HepG2 (cell line): ENCODE results near the gene TMEM44. TPM values are rescaled to one million over a fixed set of nuclear protein-coding genes. Genes with fewer than 3 reads are reported as not detected.

Experiments used
- AHR ChIP-seq: IDR thresholded peaks from 2 replicates; pipeline ENCODE4 v1.6.1; 2018; ENCODE audit warnings: missing genetic modification reagents, missing compliant biosample characterization
- ATF1 ChIP-seq: IDR thresholded peaks from 2 replicates; pipeline ENCODE4 v1.6.1; 2016; ENCODE audit warnings: mild to moderate bottlenecking, control low read depth
- ELF3 ChIP-seq: IDR thresholded peaks from 2 replicates; pipeline ENCODE4 v1.6.1; 2016; ENCODE audit warnings: missing genetic modification reagents, missing compliant biosample characterization
- ETV6 ChIP-seq: sonication (generic); formaldehyde crosslinking; conservative IDR thresholded peaks from 2 replicates; pipeline ENCODE4 v1.4.0; 2020; ENCODE audit warnings: missing genetic modification reagents
- GABPB1 ChIP-seq: IDR thresholded peaks from 2 replicates; pipeline ENCODE4 v1.6.1; 2016; ENCODE audit warnings: mild to moderate bottlenecking, missing genetic modification reagents, moderate library complexity, missing compliant biosample characterization
- GLI4 ChIP-seq: sonication (generic); formaldehyde crosslinking; IDR thresholded peaks from 2 replicates; pipeline ENCODE4 v1.5.1; 2020; ENCODE audit warnings: missing genetic modification reagents, mild to moderate bottlenecking, moderate library complexity, borderline replicate concordance
- GPBP1L1 ChIP-seq: sonication (generic); formaldehyde crosslinking; IDR thresholded peaks from 2 replicates; pipeline ENCODE4 v1.5.0; 2020; ENCODE audit warnings: mild to moderate bottlenecking, missing genetic modification reagents
- HNRNPL ChIP-seq: fragments of 200-400 bp; formaldehyde crosslinking; IDR thresholded peaks from 2 replicates; pipeline ENCODE4 v1.6.1; 2017; ENCODE audit warnings: mild to moderate bottlenecking, low read depth, low read length
- HOXA3 ChIP-seq: sonication (generic); formaldehyde crosslinking; IDR thresholded peaks from 2 replicates; pipeline ENCODE4 v1.5.0; 2020; ENCODE audit warnings: missing genetic modification reagents
- IKZF5 ChIP-seq: IDR thresholded peaks from 2 replicates; pipeline ENCODE4 v1.6.1; 2018; ENCODE audit warnings: missing genetic modification reagents, mild to moderate bottlenecking, missing compliant biosample characterization
- KLF9 ChIP-seq: IDR thresholded peaks from 2 replicates; pipeline ENCODE4 v1.6.1; 2016; ENCODE audit warnings: low read depth
- PATZ1 ChIP-seq: sonication (generic); formaldehyde crosslinking; IDR thresholded peaks from 2 replicates; pipeline ENCODE4 v1.4.0; 2020; ENCODE audit warnings: missing genetic modification reagents
- PBX3 ChIP-seq: sonication (generic); formaldehyde crosslinking; IDR thresholded peaks from 2 replicates; pipeline ENCODE4 v1.8.1; 2023; ENCODE audit warnings: missing genetic modification reagents, inconsistent platforms, borderline replicate concordance
- RELA ChIP-seq: sonication (generic); formaldehyde crosslinking; IDR thresholded peaks from 2 replicates; pipeline ENCODE4 v1.4.0; 2020; ENCODE audit warnings: missing genetic modification reagents
- SP4 ChIP-seq: sonication (generic); formaldehyde crosslinking; IDR thresholded peaks from 2 replicates; pipeline ENCODE4 v1.8.1; 2023; ENCODE audit warnings: mild to moderate bottlenecking, missing genetic modification reagents
- TBX2 ChIP-seq: sonication (generic); formaldehyde crosslinking; IDR thresholded peaks from 2 replicates; pipeline ENCODE4 v1.5.0; 2020; ENCODE audit warnings: missing genetic modification reagents, mild to moderate bottlenecking, borderline replicate concordance
- ZNF275 ChIP-seq: sonication (generic); formaldehyde crosslinking; IDR thresholded peaks from 2 replicates; pipeline ENCODE4 v1.8.0; 2022; ENCODE audit warnings: missing genetic modification reagents, mild to moderate bottlenecking, inconsistent platforms, borderline replicate concordance
- ZNF331 ChIP-seq: sonication (generic); formaldehyde crosslinking; IDR thresholded peaks from 2 replicates; pipeline ENCODE4 v1.4.0; 2020; ENCODE audit warnings: missing genetic modification reagents
- ZNF44 ChIP-seq: sonication (generic); formaldehyde crosslinking; IDR thresholded peaks from 2 replicates; pipeline ENCODE4 v1.5.1; 2020; ENCODE audit warnings: mild to moderate bottlenecking, missing genetic modification reagents
- ZNF451 ChIP-seq: sonication (generic); formaldehyde crosslinking; IDR thresholded peaks from 2 replicates; pipeline ENCODE4 v1.5.0; 2020; ENCODE audit warnings: mild to moderate bottlenecking, missing genetic modification reagents
- ZNF547 ChIP-seq: sonication (generic); formaldehyde crosslinking; IDR thresholded peaks from 2 replicates; pipeline ENCODE4 v1.5.1; 2020; ENCODE audit warnings: mild to moderate bottlenecking, missing genetic modification reagents
- ZNF549 ChIP-seq: sonication (generic); formaldehyde crosslinking; IDR thresholded peaks from 2 replicates; pipeline ENCODE4 v1.5.0; 2020; ENCODE audit warnings: missing genetic modification reagents
- ZNF674 ChIP-seq: sonication (generic); formaldehyde crosslinking; IDR thresholded peaks from 2 replicates; pipeline ENCODE4 v1.5.0; 2020; ENCODE audit warnings: low read depth, mild to moderate bottlenecking, missing genetic modification reagents
- ZNF788 ChIP-seq: sonication (generic); formaldehyde crosslinking; IDR thresholded peaks from 2 replicates; pipeline ENCODE4 v1.5.0; 2020; ENCODE audit warnings: mild to moderate bottlenecking, missing genetic modification reagents, borderline replicate concordance
- polyA plus RNA-seq, 8 experiments: library from polyadenylated mRNA; depleted of rRNA in 3 of 8; stranded (reverse) in 7 of 8; unstranded in 1 of 8; fragments of >200 nt; fragmentation: Illumina TruSeq in 4 of 8; extraction: Trizol in 4 of 8; gene quantifications; 2 replicates each; pipeline versions ENCODE4 v1.2.1 to v1.2.3, GENCODE V29; 2011 to 2016; ENCODE audit warnings: low read depth in 4 of 8, missing spikeins in 1 of 8, mixed read lengths in 1 of 8; ENCODE audit not compliant: insufficient read depth in 1 of 8
- total RNA-seq, 5 experiments: library from RNA; depleted of rRNA; stranded (reverse); fragments of >200 nt; fragmentation: Illumina TruSeq; extraction: Trizol; gene quantifications; 2 replicates each; pipeline ENCODE4 v1.2.3, GENCODE V29; 2016; ENCODE audit warnings: low read depth in 1 of 5

Gene TMEM44
- total and polyA plus RNA-seq, 2 of the 13 experiments (the other 11 are each of a cell fraction or from before 2014, with no cell fraction given): 7.3 to 13.8 TPM

GRCh38 chr3:194633349-194634004, at the start of gene TMEM44 (continued):
- TF ChIP-seq GPBP1L1 (no peak), HNRNPL (no peak), PATZ1 (CRISPR knock-in tag) (peak; percentile 87), ZNF331 (peak; percentile 65; the same call in 1 of the 2 replicates), ZNF451 (no peak), ZNF275 (CRISPR knock-in tag) (no peak; the same call in 1 of the 2 replicates), PBX3 (CRISPR knock-in tag) (no peak), ZNF44 (CRISPR knock-in tag) (no peak), ETV6 (CRISPR knock-in tag) (peak; percentile 67; the same call in 1 of the 2 replicates), HOXA3 (CRISPR knock-in tag) (peak; percentile 77), SP4 (CRISPR knock-in tag) (peak; percentile 37; the same call in 1 of the 2 replicates), ELF3 (CRISPR knock-in tag) (peak; percentile 70), IKZF5 (CRISPR knock-in tag) (peak; percentile 71), GLI4 (CRISPR knock-in tag) (no peak), ZNF549 (CRISPR knock-in tag) (no peak), AHR (CRISPR knock-in tag) (0 out of 2 replicates have a peak, but pooled peaks have one; percentile 35), KLF9 (peak; percentile 97; the same call in 1 of the 2 replicates), TBX2 (CRISPR knock-in tag) (peak; percentile 80), ZNF547 (CRISPR knock-in tag) (no peak), GABPB1 (CRISPR knock-in tag) (peak; percentile 79), ZNF674 (CRISPR knock-in tag) (no peak), ATF1 (CRISPR knock-in tag) (no peak), ZNF788 (CRISPR knock-in tag) (peak; percentile 59; the same call in 1 of the 2 replicates), RELA (CRISPR knock-in tag) (no peak)
